ENCODE results near the gene TLL1. TPM values are rescaled to one million over a fixed set of nuclear protein-coding genes. Genes with fewer than 3 reads are reported as not detected.

The TLL1 gene
- total RNA-seq, 1 experiment from 2014 or later = 0.37 TPM

DNA sequence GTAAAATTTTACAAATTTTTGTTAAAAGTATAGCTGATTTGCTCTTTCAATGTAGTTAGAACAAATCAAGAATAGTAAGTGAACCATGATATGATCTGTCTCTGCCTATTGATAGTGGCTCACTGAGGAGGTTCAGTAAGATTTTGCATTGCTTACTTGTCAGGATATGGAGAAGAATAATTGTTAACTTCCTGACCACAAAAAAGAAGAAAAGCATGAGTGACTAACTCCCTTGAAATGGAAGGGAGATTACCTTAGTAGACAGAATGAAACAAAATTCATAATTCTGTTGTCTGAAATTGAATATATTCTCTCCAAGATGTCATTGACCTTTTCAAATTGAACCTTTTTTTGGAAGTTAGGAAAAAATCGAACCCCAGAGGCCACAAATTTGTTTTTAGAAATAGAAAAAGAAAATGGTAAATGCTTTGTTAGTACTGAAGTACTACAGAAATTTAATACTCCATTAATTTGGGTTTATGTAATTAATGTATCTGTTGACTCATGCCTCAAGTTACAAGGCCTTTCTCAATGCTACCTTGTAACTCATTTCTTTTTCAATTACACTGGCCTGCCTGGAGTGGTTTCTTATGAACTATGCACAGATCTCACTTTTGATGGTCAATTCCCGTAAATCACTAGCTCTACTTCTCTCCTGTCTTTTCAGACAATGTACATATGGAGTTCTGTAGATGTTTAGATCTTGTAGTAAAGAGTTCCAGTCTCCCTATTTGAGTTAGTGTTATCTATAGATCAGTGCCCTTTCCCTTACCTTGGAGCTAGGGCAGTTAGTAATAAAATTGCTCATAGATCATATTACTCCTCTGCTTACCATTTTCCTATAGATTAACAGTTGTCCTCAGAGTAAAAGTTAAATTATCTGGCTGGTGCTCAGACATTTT is 139.3 kb downstream of the TLL1 start:
- Histone ChIP-seq H3K27ac (ENCODE audit: low read depth, low read length) (no peak overlapping the region), H3K27me3 (ENCODE audit: insufficient read depth, low read length) (no peaks in the 10 kb centered on the region), H3K4me2 (ENCODE audit: low read length) (peak overlapping the region; percentile 19), H3K9ac (ENCODE audit: low read length) (no peak overlapping the region), H2AFZ (ENCODE audit: low read depth, low read length, poor library complexity, severe bottlenecking) (peak overlapping the region; percentile 50), H4K20me1 (ENCODE audit: insufficient read depth) (no peaks in the 10 kb centered on the region), H3K4me3 (replicated peaks in 1 of 2; ENCODE audit: low read depth in 1 of 2, low read length in 2 of 2) (no peak overlapping the region), H3K4me1 (ENCODE audit: control insufficient read depth in 1 of 2, insufficient read depth in 2 of 2, low read length in 2 of 2) (peaks cover 0 to 12% of the 10 kb centered on the region in 2 experiments; a peak in 2 of 4 replicates), H3K9me3 (ENCODE audit: control insufficient read depth in 1 of 2, insufficient read depth in 1 of 2, low read depth in 1 of 2, low read length in 2 of 2) (no peaks in the 10 kb centered on the region), H3K79me2 (ENCODE audit: insufficient read depth, low read length) (no peaks in the 10 kb centered on the region), H3K9me2 (ENCODE audit: insufficient read depth) (no peaks in the 10 kb centered on the region), H3K36me3 (ENCODE audit: control insufficient read depth in 1 of 2, insufficient read depth in 2 of 2, low read length in 2 of 2) (no peaks in the 10 kb centered on the region)
- BruUV-seq (replicated peaks) = no TSS peak
- POLR2A ChIA-PET = no interaction called here
- ATAC-seq (no peak), DNase-seq (ENCODE audit: low read depth, low spot score) (no peak)
- intact Hi-C loops (cut with micrococcal nuclease) = no loop called here
- CTCF ChIA-PET = no interaction called here
- RAD21 ChIA-PET (ENCODE audit: low non-redundant PET in 1 of 2, low total read pairs in 2 of 2, uncharacterized antibody in 2 of 2, unreplicated experiment in 2 of 2) = no interaction called here
- TF ChIP-seq TCF7L2 (IDR thresholded peaks at IDR 0.05; ENCODE audit: borderline replicate concordance, extremely low read depth, insufficient read depth, insufficient read length) (no peak), CEBPB (IDR thresholded peaks at IDR 0.05; ENCODE audit: low read depth) (0 out of 2 replicates have a peak, but pooled peaks have one; percentile 13), EZH2phosphoT487 (IDR thresholded peaks at IDR 0.05; ENCODE audit: borderline replicate concordance) (no peak), ELF1 (IDR thresholded peaks at IDR 0.05; ENCODE audit: borderline replicate concordance, low read depth) (no peak), SIN3A (IDR thresholded peaks at IDR 0.05; ENCODE audit: low read depth) (no peak), POLR2A (IDR thresholded peaks at IDR 0.05; ENCODE audit: borderline replicate concordance, extremely low read depth, insufficient read depth, insufficient read length) (no peak), RAD21 (IDR thresholded peaks at IDR 0.05; ENCODE audit: low read depth) (no peak), SP1 (IDR thresholded peaks at IDR 0.05; ENCODE audit: low read depth) (peak; percentile 11; the same call in 1 of the 2 replicates), EGR1 (IDR thresholded peaks at IDR 0.05; ENCODE audit: low read depth) (no peak), YY1 (IDR thresholded peaks at IDR 0.05; ENCODE audit: extremely low read depth, insufficient replicate concordance, low read depth, low read length) (no peak), CBX3 (IDR thresholded peaks at IDR 0.05; ENCODE audit: low read depth) (no peak), EZH2 (IDR thresholded peaks at IDR 0.05) (no peak), ZNF274 (IDR thresholded peaks at IDR 0.05; ENCODE audit: low read depth, low read length) (no peak), SRF (IDR thresholded peaks at IDR 0.05; ENCODE audit: low read depth) (no peak), POLR2AphosphoS5 (IDR thresholded peaks at IDR 0.05; ENCODE audit: low read depth, low read length) (no peak), FOSL1 (IDR thresholded peaks at IDR 0.05; ENCODE audit: low read depth) (0 out of 2 replicates have a peak, but pooled peaks have one; percentile 9), ZFX (IDR thresholded peaks at IDR 0.05) (no peak)
- TF ChIP-seq, protein P1, sequence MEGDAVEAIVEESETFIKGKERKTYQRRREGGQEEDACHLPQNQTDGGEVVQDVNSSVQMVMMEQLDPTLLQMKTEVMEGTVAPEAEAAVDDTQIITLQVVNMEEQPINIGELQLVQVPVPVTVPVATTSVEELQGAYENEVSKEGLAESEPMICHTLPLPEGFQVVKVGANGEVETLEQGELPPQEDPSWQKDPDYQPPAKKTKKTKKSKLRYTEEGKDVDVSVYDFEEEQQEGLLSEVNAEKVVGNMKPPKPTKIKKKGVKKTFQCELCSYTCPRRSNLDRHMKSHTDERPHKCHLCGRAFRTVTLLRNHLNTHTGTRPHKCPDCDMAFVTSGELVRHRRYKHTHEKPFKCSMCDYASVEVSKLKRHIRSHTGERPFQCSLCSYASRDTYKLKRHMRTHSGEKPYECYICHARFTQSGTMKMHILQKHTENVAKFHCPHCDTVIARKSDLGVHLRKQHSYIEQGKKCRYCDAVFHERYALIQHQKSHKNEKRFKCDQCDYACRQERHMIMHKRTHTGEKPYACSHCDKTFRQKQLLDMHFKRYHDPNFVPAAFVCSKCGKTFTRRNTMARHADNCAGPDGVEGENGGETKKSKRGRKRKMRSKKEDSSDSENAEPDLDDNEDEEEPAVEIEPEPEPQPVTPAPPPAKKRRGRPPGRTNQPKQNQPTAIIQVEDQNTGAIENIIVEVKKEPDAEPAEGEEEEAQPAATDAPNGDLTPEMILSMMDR (IDR thresholded peaks at IDR 0.05 in 2 of 3, conservative IDR thresholded peaks at IDR 0.05 in 1 of 3; ENCODE audit: borderline replicate concordance in 1 of 3, insufficient read depth in 1 of 3, low read depth in 2 of 3, low read length in 2 of 3) = no peak
- TF ChIP-seq, protein P2, sequence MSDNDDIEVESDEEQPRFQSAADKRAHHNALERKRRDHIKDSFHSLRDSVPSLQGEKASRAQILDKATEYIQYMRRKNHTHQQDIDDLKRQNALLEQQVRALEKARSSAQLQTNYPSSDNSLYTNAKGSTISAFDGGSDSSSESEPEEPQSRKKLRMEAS (IDR thresholded peaks at IDR 0.05) = no peak
- TF ChIP-seq, protein P3, sequence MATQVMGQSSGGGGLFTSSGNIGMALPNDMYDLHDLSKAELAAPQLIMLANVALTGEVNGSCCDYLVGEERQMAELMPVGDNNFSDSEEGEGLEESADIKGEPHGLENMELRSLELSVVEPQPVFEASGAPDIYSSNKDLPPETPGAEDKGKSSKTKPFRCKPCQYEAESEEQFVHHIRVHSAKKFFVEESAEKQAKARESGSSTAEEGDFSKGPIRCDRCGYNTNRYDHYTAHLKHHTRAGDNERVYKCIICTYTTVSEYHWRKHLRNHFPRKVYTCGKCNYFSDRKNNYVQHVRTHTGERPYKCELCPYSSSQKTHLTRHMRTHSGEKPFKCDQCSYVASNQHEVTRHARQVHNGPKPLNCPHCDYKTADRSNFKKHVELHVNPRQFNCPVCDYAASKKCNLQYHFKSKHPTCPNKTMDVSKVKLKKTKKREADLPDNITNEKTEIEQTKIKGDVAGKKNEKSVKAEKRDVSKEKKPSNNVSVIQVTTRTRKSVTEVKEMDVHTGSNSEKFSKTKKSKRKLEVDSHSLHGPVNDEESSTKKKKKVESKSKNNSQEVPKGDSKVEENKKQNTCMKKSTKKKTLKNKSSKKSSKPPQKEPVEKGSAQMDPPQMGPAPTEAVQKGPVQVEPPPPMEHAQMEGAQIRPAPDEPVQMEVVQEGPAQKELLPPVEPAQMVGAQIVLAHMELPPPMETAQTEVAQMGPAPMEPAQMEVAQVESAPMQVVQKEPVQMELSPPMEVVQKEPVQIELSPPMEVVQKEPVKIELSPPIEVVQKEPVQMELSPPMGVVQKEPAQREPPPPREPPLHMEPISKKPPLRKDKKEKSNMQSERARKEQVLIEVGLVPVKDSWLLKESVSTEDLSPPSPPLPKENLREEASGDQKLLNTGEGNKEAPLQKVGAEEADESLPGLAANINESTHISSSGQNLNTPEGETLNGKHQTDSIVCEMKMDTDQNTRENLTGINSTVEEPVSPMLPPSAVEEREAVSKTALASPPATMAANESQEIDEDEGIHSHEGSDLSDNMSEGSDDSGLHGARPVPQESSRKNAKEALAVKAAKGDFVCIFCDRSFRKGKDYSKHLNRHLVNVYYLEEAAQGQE (IDR thresholded peaks at IDR 0.05; ENCODE audit: low read depth) = no peak
- TF ChIP-seq, protein P4, sequence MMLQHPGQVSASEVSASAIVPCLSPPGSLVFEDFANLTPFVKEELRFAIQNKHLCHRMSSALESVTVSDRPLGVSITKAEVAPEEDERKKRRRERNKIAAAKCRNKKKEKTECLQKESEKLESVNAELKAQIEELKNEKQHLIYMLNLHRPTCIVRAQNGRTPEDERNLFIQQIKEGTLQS (IDR thresholded peaks at IDR 0.05) = no peak

Data from HCT116 (cell line).